BLaER1 (cell line): ENCODE data around the gene RNF213.
"Not testable (repeated sequence)": the region's sequence is repeated elsewhere in the genome, so short reads cannot be mapped to it uniquely, and the experiment has no call there.

Source experiments
- H3K27ac ChIP-seq: shearing (Covaris generic); formaldehyde crosslinking; 2 replicates; pipeline ENCODE4 v1.8.1; 2022
- H3K27me3 ChIP-seq: shearing (Covaris generic); formaldehyde crosslinking; 2 replicates; pipeline ENCODE4 v1.8.1; 2022
- H3K36me3 ChIP-seq: shearing (Covaris generic); formaldehyde crosslinking; 2 replicates; pipeline ENCODE4 v1.8.1; 2022
- H3K4me1 ChIP-seq: shearing (Covaris generic); formaldehyde crosslinking; 2 replicates; pipeline ENCODE4 v1.8.1; 2022
- H3K4me2 ChIP-seq: shearing (Covaris generic); formaldehyde crosslinking; 2 replicates; pipeline ENCODE4 v1.8.1; 2022
- H3K4me3 ChIP-seq: shearing (Covaris generic); formaldehyde crosslinking; 2 replicates; pipeline ENCODE4 v1.8.1; 2022
- H3K9ac ChIP-seq: shearing (Covaris generic); formaldehyde crosslinking; 2 replicates; pipeline ENCODE4 v1.8.1; 2022
- H3K9me3 ChIP-seq: shearing (Covaris generic); formaldehyde crosslinking; 2 replicates; pipeline ENCODE4 v1.8.1; 2022
- H4K20me1 ChIP-seq: shearing (Covaris generic); formaldehyde crosslinking; 2 replicates; pipeline ENCODE4 v1.8.1; 2022
- Cebpa-rat ChIP-seq: shearing (Covaris generic); IDR thresholded peaks from 2 replicates; pipeline ENCODE4 v1.8.1; 2022

The RNF213 gene

DNA sequence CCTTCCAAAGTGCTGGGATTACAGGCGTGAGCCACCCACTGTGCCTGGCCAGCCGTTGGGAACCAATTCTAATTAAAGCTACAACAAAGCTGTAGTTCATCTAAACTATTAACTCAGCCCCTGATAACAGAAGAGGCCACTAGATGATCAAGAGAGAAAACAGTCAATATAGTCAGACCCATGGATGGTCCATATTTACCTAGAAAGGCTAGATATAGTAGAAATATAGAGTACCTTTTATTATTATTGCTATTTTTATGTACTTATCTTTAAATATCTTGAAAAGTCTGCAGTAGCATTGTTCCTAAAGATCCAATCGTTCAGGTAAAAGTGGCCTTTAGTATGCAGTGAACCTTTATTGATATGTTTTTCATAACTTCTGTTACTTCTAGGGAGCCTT is 43.2 kb downstream of the RNF213 start:
- Histone ChIP-seq H4K20me1 (no peaks in the 10 kb centered on the region), H3K4me3 (no peak overlapping the region), H3K9ac (no peak overlapping the region), H3K9me3 (peaks cover 49% of the 10 kb centered on the region), H3K27ac (no peak overlapping the region), H3K4me2 (no peak overlapping the region), H3K36me3 (peaks cover 100% of the 10 kb centered on the region), H3K4me1 (no peaks in the 10 kb centered on the region), H3K27me3 (no peaks in the 10 kb centered on the region)
- no peak for TF ChIP-seq Cebpa-rat

DNA sequence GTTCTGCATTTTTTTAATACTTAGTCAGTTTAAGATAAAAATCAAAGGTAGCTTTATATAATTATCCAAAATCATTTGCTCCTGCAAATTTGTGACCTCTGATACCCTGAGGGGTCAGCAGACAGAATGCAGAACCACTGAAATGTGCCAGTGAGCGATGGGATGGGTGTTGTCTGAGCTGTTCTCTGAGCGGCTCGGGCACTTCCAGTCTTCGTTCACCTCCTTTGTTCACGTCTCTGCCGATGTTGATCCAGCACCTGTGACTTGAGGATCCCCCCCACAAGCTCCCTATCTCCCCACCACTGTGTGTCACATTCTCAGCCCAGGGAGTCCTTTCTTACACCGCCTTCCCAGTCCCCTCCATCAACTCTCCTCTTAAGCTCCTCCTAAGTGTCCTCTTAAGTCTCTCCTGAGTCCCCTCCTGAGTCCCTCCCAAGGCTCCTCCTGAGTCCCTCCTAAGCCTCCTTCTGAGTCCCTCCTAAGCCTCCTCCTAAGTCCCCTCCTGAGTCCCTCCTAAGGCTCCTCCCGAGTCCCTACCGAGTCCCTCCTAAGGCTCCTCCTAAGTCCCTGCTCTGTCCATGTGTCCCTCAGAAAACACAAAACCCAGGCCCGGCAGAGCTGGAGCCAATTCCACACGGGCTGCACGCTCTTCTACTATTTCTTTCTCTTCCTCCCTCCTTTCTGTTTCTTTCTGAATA is 47.5 kb downstream of the RNF213 start:
- no peak for TF ChIP-seq Cebpa-rat
- H3K27ac ChIP-seq: no peak overlapping the region
- H3K4me1 ChIP-seq: no peaks in the 10 kb centered on the region
- H3K4me2 ChIP-seq: no peak overlapping the region
- H3K27me3 ChIP-seq: no peaks in the 10 kb centered on the region
- H3K4me3 ChIP-seq: no peak overlapping the region
- no peak overlapping the region for H3K9ac ChIP-seq
- H3K36me3 ChIP-seq: peaks cover 100% of the 10 kb centered on the region
- peaks cover 14% of the 10 kb centered on the region for H3K9me3 ChIP-seq
- no peaks in the 10 kb centered on the region for H4K20me1 ChIP-seq

GRCh38 chr17:80308692-80309517 is 48.3 kb downstream of the RNF213 start:
- no peaks in the 10 kb centered on the region for H3K4me1 ChIP-seq
- no peak overlapping the region for H3K9ac ChIP-seq
- H3K27me3 ChIP-seq: no peaks in the 10 kb centered on the region
- H3K9me3 ChIP-seq: peaks cover 7% of the 10 kb centered on the region
- no peak for TF ChIP-seq Cebpa-rat
- no peak overlapping the region for H3K4me2 ChIP-seq
- H3K4me3 ChIP-seq: no peak overlapping the region
- no peaks in the 10 kb centered on the region for H4K20me1 ChIP-seq
- peaks cover 97% of the 10 kb centered on the region for H3K36me3 ChIP-seq
- H3K27ac ChIP-seq: no peak overlapping the region

DNA sequence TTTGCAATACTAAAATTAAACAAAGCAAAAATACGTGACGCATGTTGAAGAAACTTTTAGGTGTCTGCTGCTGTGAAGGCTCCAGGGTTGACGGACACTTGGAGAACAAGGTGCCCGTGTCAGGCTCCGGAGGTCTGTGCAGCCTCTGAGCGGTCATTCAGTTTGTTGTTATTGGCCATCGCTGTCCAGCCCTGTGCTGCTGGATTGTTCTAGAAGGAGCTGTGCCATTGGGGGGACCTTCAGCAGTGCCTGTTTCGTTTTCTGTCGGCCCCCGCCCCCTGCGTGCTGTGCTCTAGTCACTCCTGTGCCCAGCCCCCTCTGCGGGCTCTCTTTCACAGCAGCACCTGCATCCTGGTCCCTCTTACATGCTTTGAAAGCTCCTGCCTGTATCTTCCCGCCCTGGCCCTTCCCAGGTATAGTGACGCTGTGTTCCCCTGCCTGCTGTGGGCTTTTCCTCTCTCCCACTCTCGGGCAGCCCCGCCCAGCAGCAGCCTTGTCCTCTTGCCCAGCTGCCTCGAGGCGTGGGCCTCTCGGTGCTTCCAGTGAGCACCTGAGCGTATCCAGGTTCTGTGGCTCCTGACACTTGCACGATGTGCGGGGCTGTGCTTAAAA is 50.7 kb downstream of the RNF213 start:
- H3K36me3 ChIP-seq: peaks cover 82% of the 10 kb centered on the region

DNA sequence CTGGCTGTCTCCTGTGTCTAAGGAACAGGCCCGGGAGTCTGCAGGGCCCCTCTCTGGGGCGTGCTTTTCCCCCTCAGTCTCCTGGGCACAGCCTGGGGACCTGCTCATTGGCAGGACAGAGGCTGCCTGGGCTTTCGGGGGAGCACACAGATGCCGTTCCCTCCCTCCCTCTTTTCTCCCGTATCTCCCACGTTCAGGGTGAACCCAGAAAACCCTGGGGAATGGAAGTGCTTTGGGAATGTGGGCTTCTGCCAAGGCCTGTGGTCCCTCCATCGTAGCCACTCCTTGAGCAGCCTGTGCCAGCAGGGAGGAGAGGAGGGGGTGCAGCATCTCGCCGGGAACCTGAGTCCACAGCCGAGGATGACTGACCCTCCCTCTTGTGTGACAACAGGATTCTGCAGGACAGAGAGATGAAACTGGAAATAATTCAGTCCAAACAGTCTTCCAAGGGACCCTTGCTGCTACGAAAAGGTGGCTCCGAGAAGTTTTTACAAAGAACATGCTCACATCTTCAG is 52.0 kb downstream of the RNF213 start:
- TF ChIP-seq Cebpa-rat: no peak
- H4K20me1 ChIP-seq: peaks cover 19% of the 10 kb centered on the region
- no peak overlapping the region for H3K9ac ChIP-seq
- peaks cover 82% of the 10 kb centered on the region for H3K36me3 ChIP-seq
- H3K4me2 ChIP-seq: no peak overlapping the region
- H3K27me3 ChIP-seq: no peaks in the 10 kb centered on the region
- no peaks in the 10 kb centered on the region for H3K9me3 ChIP-seq
- H3K4me1 ChIP-seq: no peaks in the 10 kb centered on the region
- no peak overlapping the region for H3K4me3 ChIP-seq
- H3K27ac ChIP-seq: no peak overlapping the region

More for the DNA sequence above, 50.7 kb downstream of the RNF213 start:
- Histone ChIP-seq H3K9me3 (no peaks in the 10 kb centered on the region), H3K4me2 (no peak overlapping the region), H4K20me1 (peaks cover 8% of the 10 kb centered on the region), H3K4me3 (no peak overlapping the region), H3K27me3 (no peaks in the 10 kb centered on the region), H3K27ac (no peak overlapping the region), H3K4me1 (no peaks in the 10 kb centered on the region), H3K9ac (no peak overlapping the region)
- no peak for TF ChIP-seq Cebpa-rat

- no peaks in the 10 kb centered on the region for H3K27me3 ChIP-seq
- no peak overlapping the region for H3K27ac ChIP-seq
- peaks cover 82% of the 10 kb centered on the region for H3K36me3 ChIP-seq
- H3K4me3 ChIP-seq: no peak overlapping the region
- H3K9ac ChIP-seq: no peak overlapping the region
- H3K9me3 ChIP-seq: no peaks in the 10 kb centered on the region
- H4K20me1 ChIP-seq: peaks cover 19% of the 10 kb centered on the region
- H3K4me2 ChIP-seq: no peak overlapping the region
- no peak for TF ChIP-seq Cebpa-rat
- no peaks in the 10 kb centered on the region for H3K4me1 ChIP-seq
Measured at GRCh38 chr17:80313160-80313829, 52.6 kb downstream of the RNF213 start.

DNA sequence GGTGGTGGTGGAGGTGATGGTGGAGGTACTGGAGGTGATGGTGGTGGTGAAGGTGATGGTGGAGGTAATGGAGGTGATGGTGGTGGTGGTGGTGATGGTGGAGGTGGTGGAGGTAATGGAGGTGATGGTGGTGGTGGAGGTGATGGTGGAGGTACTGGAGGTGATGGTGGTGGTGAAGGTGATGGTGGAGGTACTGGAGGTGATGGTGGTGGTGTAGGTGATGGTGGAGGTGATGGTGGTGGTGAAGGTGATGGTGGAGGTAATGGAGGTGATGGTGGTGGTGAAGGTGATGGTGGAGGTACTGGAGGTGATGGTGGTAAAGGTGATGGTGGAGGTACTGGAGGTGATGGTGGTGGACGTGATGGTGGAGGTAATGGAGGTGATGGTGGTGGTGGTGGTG is 53.3 kb downstream of the RNF213 start:
- H3K4me2 ChIP-seq, H3K9ac ChIP-seq, H3K4me3 ChIP-seq, H3K27ac ChIP-seq, H3K9me3 ChIP-seq, H3K27me3 ChIP-seq, H3K4me1 ChIP-seq: not testable (repeated sequence)
- Histone ChIP-seq H3K36me3 (peaks cover 82% of the 10 kb centered on the region), H4K20me1 (peaks cover 19% of the 10 kb centered on the region)

DNA sequence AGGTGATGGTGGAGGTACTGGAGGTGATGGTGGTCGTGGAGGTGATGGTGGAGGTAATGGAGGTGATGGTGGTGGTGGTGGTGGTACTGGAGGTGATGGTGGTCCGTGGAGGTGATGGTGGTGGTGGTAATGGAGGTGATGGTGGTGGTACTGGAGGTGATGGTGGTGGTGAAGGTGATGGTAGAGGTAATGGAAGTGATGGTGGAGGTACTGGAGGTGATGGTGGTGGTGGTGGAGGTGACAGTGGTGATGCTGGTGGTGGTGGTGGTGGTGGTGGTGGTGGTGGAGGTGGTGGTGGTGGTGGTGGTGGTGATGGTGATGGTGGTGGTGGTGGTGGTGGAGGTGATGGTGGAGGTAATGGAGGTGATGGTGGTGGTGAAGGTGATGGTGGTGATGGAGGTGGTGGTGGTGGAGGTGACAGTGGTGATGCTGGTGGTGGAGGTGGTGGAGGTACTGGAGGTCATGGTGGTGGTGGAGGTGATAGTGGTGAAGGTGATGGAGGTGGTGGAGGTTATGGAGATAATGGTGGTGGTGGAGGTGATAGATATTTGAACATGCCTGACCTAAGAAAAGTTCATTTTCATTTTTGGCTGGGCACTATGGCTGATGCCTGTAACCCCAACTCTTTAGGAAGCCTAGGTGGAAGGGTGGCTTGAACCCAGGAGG is 55.0 kb downstream of the RNF213 start:
- H3K9me3 ChIP-seq: 0 out of 2 replicates have a peak, but pooled peaks cover 1% of the 10 kb centered on the region
- H3K27ac ChIP-seq: no peak overlapping the region
- TF ChIP-seq Cebpa-rat: no peak
- H3K27me3 ChIP-seq: no peaks in the 10 kb centered on the region
- H3K4me2 ChIP-seq: no peak overlapping the region
- no peaks in the 10 kb centered on the region for H3K4me1 ChIP-seq
- no peak overlapping the region for H3K9ac ChIP-seq
- peaks cover 82% of the 10 kb centered on the region for H3K36me3 ChIP-seq
- no peak overlapping the region for H3K4me3 ChIP-seq
- H4K20me1 ChIP-seq: peaks cover 19% of the 10 kb centered on the region

DNA sequence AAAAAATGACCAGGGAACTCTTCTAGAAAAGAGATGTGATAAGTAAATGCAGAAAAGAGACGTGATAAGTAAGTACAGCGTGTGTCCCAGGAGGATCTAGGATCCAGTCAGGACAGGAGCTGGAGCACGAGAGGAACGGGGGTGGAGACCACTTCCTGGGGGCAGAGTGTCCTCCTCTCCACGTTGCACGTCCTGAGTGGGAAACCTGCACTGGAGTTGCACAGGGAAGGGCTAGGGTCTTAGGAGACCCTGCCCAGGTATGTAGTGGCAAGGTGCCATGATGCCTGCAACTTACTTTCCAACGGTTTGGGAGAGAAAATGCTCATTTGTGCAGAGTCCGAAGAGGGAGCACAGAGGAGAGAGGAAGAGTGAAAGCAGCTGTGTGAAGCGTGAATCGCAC is 55.8 kb downstream of the RNF213 start:
- Histone ChIP-seq H3K27me3 (no peaks in the 10 kb centered on the region), H3K4me2 (no peak overlapping the region), H3K9ac (no peak overlapping the region), H3K4me3 (no peak overlapping the region), H3K4me1 (no peaks in the 10 kb centered on the region), H4K20me1 (peaks cover 19% of the 10 kb centered on the region), H3K27ac (no peak overlapping the region), H3K9me3 (peaks cover 7% of the 10 kb centered on the region; the same call in 1 of the 2 replicates), H3K36me3 (peaks cover 82% of the 10 kb centered on the region)
- no peak for TF ChIP-seq Cebpa-rat
